ENCODE results near the gene ZFYVE28.

DNA sequence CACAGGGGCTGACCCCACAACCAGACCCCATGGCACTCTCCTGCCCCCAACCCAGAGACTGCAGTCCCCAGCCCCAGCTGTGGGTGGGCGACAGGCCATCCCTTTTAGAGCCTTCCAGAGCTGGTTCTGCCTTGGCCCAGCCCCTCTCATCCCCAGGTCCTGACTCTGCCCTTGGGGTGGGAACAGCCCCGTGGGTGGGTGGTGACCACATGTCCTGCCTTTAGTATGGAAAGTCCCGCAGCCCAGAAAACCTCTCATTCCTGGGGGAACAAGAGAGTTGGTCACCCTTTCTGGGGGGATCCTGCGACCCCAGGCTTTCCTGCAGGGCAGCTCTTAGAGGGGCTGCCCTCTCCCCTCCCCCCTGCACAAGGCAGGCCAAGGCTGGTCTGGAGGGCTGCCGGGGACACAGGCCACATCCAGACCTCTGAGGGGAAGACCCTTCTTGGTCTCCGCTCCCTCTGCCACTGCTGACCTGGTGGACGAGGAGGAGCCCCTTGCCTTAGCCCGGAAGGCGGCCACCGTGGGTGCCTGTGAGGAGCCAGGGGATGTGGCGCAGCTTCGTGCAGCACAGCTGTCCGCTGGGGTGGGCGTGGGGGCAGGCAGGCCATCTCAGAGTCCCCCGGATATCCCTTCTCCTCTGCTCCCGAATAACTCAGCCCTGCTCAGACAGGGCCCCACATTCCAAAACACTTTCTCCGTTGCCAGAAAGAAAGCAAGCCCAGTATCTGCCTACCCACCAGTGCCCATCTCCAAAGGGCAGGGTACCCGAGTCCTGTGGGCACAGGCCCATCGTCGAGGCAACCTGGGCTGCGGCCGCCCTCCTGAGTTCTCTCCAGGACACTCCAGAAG, 149.9 kb downstream of the ZFYVE28 start:
- no peak for TF ChIP-seq YY1 (IDR thresholded peaks at IDR 0.05; ENCODE audit: low read depth)
- no peak for TF ChIP-seq CEBPB (IDR thresholded peaks at IDR 0.05)
- TF ChIP-seq, protein P1, sequence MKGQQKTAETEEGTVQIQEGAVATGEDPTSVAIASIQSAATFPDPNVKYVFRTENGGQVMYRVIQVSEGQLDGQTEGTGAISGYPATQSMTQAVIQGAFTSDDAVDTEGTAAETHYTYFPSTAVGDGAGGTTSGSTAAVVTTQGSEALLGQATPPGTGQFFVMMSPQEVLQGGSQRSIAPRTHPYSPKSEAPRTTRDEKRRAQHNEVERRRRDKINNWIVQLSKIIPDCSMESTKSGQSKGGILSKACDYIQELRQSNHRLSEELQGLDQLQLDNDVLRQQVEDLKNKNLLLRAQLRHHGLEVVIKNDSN (IDR thresholded peaks at IDR 0.05): no peak
- TF ChIP-seq CREB1 (IDR thresholded peaks at IDR 0.05; ENCODE audit: low read depth): no peak
- TF ChIP-seq FOXM1 (IDR thresholded peaks at IDR 0.05; ENCODE audit: borderline replicate concordance, low read depth): no peak
- TF ChIP-seq EP300 (IDR thresholded peaks at IDR 0.05; ENCODE audit: borderline replicate concordance): no peak
- TF ChIP-seq, protein P2, sequence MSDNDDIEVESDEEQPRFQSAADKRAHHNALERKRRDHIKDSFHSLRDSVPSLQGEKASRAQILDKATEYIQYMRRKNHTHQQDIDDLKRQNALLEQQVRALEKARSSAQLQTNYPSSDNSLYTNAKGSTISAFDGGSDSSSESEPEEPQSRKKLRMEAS (IDR thresholded peaks at IDR 0.05): no peak
- no peak for TF ChIP-seq RAD21 (IDR thresholded peaks at IDR 0.05; ENCODE audit: low read depth)
- TF ChIP-seq EGR1 (IDR thresholded peaks at IDR 0.05): no peak
- TF ChIP-seq, protein P3, sequence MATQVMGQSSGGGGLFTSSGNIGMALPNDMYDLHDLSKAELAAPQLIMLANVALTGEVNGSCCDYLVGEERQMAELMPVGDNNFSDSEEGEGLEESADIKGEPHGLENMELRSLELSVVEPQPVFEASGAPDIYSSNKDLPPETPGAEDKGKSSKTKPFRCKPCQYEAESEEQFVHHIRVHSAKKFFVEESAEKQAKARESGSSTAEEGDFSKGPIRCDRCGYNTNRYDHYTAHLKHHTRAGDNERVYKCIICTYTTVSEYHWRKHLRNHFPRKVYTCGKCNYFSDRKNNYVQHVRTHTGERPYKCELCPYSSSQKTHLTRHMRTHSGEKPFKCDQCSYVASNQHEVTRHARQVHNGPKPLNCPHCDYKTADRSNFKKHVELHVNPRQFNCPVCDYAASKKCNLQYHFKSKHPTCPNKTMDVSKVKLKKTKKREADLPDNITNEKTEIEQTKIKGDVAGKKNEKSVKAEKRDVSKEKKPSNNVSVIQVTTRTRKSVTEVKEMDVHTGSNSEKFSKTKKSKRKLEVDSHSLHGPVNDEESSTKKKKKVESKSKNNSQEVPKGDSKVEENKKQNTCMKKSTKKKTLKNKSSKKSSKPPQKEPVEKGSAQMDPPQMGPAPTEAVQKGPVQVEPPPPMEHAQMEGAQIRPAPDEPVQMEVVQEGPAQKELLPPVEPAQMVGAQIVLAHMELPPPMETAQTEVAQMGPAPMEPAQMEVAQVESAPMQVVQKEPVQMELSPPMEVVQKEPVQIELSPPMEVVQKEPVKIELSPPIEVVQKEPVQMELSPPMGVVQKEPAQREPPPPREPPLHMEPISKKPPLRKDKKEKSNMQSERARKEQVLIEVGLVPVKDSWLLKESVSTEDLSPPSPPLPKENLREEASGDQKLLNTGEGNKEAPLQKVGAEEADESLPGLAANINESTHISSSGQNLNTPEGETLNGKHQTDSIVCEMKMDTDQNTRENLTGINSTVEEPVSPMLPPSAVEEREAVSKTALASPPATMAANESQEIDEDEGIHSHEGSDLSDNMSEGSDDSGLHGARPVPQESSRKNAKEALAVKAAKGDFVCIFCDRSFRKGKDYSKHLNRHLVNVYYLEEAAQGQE (IDR thresholded peaks at IDR 0.05; ENCODE audit: low read depth): no peak
- no peak for TF ChIP-seq NFIC (IDR thresholded peaks at IDR 0.05)
- TF ChIP-seq TEAD4 (IDR thresholded peaks at IDR 0.05): no peak
